Measurements from ENCODE around the gene KCTD5.
"Not testable (repeated sequence)": the region's sequence is repeated elsewhere in the genome, so short reads cannot be mapped to it uniquely, and the experiment has no call there.

The KCTD5 gene

DNA sequence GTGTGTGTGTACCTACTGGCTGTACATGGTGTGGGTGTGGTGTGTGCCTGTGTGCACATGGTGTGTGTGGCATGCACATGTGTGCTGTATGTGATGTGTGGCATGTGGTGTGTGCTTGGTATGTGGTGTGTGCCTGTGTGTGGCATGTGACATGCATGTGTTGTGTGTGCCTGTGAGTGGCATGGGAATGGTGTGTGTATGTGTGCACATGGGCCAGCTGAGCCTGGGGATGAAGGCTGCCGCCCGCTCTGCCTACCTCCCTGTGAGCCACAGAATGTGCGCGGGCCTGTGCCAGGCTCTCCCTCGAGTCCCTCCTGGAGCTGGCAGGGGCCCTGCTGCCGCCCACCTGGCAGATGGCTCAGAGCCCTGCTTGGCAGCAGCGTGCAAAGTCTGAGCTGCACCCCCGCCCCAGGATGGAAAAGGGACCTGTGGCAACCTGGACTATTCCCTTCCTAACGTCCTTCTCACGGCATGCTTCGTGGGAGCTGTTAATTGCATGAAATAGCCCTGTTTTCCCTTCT is 28.4 kb downstream of the KCTD5 start:
- DNase-seq: no peak

DNA sequence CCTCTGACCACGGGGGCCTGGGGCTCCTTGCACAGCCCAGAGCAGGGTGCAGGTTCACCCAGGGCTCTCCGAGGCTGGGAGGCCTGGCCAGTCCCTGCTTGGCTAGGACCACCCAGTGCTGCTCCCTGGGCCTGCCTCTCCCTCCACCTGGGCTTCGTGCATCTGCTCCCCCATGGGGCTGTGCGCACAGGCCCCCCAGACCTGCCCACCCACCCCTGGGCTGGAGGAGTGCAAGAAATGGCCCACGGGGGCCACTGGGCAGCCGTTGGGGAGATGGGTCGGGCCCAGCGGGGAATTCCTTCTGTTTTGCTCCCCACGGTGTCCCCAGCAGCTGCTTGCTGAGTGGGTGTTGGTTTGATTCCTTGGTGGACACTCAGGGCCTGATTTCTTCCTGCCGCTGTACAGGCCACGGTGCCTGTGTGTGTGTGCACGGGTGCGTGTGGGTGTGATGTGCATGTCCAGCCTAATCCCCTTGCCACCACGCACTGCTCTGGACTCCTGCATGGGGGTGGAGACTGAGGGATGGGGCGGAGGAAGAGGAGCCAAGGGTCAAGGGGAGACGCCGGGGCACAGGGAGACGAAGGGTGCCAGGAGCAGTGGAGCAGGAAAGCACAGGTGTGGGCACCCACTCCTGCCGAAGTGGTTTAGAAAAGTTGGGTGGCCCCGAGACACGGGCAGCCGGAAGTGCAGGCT is 29.2 kb downstream of the KCTD5 start:
- DNase-seq: no peak

DNA sequence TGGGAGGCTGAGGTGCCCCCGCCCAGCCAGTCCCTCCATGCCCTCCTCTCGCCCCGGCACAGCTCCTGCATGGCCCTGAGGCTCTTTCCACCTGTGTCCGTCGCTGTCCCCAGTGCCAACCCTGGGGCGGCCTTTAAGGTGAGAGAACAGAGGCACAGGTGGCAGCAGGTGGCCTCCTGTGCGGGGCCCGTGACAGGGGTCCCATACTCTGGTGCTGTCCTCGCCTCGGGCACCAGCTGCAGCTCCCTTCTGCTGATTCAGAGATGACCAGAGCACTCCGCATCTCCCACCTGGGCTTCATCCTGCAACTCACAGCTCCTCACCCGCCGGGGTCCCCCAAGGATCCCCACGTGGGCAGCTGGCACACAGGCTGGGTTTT is 29.7 kb downstream of the KCTD5 start:
- DNase-seq: no peak

DNA sequence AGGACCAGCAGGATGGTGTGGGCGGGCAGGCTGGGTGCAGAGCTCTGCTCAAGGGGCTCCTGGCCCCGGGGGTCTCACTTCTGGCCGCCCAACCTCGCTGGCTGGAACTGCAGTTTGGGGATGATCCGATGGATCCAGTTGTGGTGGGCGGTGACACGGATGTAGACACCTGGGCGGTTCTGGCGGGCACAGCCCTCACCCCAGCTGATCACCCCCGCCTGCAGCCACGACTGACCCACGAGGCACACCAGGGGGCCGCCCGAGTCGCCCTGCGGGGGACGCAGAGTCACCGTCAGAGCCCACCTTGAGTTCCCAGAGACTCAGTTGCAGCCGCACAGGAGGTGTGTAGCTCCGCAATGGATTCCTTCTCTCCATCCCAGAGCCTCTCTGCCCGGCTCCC is 30.2 kb downstream of the KCTD5 start:
- no peak for DNase-seq

DNA sequence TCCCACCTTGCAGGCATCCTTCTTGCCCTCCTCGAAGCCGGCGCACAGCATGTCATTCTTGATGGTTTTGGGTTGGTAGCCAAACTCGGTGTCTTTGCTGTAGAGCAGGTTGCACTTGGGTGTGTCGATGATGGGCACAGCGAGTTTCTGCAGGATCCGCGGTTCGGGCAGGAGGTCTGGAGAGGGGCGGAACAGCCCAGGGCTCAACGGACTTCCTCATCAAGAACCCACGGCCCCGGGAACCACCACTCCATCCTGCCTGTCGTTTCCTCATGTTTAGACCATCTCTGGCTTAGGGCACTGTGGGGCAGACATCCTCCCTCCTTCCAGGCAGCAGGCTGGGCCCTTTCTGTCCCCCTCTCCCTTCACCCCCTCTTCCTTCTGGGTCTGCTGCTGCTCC is 31.2 kb downstream of the KCTD5 start:
- no peak for DNase-seq

DNA sequence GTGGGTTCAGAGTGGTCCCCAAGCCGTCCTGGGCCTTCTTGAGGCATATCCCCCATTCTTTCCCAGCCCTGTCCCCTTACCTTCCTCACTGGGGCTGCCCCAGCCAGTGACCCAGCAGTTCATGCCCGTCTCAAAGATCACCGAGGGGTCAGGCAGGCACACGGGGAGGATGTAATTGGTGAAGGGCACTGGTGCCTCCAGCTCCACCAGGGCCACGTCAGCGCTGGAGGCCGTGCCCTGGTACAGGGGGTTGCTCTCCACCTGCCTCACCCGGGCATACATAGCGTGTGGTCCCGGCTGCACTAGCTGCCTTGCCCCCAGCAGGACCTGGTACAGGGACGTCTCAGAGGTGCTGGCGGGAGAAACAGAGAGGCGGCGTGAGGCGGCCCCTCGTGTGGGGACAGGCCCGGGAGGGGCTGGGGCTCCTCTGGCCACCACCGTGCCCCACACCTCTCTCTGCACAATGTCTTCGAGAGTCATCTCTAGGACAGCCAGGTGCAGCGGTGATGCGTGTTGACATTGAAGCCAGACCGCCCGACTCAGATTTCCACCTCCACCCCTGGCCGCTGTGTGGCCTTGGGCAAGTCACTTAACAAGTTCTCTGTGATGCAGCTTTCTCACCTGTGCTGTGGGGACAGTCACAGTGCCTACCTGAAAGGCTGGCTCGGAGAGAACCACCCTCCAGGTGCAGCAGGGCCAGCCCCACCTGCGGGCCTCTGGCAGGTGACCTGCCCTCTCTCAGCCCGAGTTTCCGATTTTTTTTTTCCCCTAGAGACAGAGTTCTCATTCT is 31.9 kb downstream of the KCTD5 start:
- DNase-seq: no peak

DNA sequence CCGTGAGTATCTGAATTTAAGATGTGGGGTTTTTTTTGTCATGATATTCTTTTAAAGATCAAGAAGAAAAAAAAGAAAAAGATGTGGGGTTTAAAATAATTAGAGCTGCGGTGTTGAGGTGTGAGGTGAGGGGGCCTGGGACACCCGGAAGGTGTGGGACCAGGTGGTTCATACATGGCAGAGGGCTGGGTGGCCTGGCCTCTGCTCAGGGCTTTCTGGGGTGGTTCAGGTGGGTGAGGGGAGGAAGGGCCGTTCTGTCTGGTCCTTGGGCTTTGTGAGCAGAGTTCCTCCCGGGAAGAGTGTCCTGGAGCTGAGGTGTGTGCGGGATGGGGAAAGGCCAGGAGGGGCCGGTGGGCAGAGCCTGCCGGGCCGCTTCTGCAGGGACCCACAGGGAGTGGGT is 32.7 kb downstream of the KCTD5 start:
- DNase-seq: no peak

DNA sequence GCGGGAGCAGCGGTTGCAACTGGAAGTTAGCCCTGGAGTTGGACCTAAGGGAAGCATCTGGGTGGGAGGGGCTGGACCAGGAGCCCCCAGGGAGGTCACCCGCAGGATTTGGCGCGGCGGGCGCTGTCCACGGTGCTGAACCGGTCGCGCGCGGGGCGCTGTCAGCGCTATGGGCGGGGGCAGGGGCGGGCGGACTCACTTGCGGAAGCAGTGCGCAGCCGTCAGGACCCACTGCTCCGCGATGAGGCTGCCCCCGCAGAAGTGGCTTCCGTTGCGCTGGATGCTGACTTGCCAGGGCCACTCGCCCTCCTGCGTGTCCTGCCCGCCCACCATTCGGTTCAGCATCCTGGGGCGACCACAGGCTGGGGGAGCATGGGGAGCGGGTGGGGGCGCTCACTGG is 33.2 kb downstream of the KCTD5 start:
- DNase-seq: no peak

DNA sequence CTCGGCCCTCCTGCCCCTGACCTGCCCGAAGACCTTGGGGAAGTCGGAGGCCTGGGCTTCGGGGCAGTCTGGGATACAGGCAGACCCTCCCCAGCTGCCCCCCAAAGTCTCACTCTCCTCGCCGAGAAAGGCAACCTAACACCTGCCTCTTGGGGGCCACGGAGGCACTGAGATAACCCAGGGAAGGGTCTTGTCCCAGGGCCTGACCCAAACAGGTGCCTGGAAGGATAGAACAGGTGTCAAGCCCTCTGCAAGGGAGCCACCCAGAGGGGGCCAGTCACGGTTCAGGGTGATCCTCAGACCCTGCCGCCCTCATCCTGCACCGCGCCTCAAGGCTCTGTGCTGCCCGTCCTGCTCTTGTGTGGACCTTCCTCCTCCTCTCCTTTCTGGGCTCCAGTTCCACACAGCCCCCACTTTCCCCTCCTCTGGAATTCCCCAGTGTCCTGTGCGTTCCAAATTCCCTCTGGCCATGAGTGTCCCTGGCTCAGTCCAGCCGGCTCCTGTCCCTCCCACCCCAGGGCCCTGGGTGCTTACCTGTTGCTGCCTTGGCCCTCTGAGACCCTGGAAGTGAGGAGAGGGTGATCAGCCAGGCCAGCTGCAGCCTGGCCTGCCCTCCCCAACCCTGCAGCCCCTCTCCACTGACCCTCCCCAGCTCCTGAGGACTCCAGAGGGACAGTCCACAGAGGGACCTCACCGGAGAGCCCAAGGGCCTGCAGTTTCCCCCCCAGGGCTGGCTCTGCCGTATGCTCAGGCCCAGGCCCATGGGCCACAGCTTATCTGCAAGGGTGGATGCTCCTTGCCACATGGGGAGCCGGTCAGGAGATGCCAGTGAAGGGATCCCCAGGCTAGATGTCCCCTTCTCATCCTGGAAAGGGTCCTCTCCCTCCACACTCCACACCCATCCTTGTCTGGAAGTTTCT is 33.9 kb downstream of the KCTD5 start:
- no peak for DNase-seq

DNA sequence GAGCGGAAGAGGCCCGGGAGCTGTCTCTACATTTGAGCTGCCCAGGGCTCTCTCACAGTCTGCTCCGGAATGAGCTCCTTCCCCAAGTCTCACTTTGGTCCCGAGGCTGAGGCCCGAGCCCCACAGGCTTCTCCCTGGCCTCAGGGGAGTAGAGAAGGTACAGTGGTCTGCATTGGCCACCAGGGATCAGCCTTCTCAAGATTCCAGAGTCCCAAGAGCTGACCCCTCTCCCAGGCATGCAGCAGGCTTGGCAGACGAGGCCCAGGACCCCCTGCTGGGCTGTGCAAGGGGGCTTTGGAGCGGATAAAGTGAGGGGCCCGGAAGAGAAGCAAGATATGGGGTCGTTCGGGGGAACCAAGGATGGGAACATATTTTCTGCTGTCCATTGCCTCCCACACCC is 34.6 kb downstream of the KCTD5 start:
- DNase-seq: no peak

DNA sequence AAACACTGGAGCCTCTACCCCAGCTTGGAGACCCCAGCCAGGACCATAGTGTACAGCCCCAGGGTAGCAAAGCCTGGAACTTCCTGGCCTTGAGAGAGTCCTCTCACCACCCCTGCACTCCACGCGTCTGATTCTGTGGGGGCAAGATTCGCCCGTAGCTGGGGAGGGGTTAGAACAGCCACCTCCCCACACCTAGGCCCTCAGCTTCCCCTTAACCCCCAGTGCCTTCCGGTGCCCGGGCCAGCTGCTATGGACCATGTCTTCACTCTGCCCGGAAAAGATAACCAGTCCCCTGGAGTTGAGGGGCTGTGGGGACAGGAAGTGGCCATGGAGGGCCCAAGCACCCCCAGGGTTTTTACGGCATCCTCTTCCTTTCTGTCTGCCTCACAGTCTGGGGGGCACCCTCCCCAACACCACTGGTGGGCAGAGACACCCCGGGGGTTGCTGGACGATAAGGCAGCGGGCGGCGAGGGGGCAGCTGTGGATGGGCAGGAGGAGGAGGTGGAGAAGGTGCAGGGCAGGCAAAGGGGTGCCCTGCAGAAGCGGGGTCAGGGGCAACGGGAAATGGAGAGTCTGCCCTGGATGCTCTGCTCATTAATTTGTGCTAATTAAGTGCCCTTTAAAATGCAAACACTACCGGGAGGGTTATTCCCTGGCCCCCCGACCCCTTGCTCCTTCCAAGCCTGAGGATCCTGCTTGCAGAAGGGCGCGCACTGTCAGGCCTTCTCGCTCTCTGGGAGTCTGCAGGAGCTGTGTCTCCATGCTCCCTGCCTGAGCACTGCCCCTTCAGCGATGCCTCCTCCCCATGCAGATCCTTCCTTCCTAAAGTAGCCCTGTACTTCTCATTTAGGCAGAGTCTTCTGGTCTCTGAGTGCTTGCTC is 35.3 kb downstream of the KCTD5 start:
- no peak for DNase-seq

DNA sequence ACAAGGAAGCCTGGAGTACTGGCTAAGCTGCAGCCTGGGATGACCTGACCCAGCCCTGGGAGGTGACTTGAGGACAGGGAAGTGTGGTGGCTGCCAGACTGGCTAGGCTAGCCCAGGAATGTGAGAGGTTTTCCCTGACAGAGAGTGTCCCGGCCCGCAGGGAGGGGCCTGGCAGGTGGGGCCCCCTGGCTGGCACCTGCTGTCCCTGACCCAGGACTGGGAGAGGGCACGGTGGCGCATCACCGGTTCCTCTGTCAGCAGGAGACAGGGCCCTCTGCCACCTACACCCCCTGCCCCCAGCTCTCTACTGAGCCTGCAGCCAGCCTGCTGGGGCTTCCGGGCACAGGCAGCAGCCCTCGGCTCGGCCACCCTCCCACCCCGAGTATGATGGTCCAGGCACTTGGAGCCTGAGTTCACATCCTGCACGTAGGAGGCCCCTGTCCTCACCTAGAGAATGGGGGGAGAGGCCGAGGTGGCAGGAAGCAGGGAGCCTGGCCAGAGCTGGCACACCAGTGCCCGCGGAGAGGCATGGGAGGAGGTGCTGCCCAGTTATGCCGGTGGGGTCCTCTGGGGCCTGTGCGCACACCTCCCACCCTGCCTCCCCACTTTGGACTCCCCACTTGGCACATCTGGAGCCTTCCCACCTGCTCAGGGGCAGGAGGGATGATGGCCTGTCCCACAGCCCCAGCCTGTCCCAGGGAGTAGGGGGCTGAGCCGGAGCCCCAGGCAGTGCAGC is 37.2 kb downstream of the KCTD5 start:
- no peak for DNase-seq

DNA sequence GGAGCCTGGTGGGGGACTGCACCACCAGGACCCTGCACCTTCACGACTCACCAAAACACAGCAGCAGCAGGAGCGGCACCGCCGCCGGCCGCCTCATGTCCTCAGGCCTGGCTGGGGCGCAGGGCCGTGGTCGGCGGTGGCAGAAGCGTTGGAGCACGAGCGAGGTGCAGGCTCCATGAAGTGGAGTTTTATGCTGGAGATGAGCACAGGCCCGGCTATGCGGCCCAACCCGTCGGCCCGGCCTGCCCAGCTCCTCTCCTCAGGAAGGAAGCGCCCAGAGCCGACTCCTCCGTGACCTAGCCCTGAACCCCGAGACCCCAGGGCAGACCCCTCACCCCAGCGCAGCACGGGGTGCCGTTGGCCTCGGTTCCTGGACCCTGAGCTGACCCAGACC is 37.7 kb downstream of the KCTD5 start, which contains the start of gene PRSS27:
TSS of gene PRSS27 (minus strand) at position 161 of the 394 bp plus-strand sequence. CDS start at position 97, 64 bp downstream.
- no peak for DNase-seq

DNA sequence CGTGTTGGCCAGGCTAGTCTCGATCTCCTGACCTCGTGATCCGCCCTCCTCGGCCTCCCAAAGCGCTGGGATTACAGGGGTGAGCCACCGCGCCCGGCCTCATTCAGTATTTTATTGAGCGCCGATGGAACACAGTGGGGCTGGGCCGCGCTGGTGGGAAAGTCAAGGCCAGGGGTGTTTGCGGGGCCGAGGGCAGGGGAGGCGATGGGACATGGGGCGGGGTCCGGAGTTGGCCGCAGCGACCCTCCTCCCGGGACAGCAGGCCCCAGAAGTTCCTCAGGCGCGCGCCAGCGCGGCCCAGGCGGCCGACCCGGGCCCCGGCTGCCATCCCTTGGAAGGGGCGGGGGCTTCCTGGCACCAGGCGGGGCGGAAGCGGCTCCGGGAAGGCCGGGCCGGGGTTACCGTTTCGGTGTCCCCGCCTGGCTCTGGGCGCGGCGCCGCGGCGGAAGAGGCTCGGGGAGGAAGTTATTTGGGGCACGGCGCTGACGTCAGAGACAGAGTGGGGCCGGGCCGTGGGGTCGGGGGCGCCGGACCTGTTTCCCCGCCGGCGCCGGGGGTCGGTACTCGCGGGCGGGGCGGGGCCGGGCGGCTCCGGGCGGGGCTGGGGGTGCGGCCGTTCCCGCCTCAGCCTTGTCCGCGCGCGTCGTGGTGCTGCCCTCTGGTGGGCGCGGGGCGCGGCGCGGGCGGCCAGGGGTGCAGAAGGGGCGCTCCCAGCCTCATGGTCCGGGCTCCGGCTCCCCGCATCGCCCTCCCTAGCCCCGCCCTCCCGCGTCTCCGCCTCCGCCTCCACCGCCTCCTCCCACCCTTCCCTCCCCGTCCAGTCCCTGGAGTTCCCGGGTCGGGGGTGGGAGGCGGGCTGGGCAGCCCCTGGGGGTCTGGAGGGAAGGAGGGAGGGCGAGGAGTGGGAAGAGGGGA is 38.7 kb downstream of the KCTD5 start:
- DNase-seq: peak; percentile 86

DNA sequence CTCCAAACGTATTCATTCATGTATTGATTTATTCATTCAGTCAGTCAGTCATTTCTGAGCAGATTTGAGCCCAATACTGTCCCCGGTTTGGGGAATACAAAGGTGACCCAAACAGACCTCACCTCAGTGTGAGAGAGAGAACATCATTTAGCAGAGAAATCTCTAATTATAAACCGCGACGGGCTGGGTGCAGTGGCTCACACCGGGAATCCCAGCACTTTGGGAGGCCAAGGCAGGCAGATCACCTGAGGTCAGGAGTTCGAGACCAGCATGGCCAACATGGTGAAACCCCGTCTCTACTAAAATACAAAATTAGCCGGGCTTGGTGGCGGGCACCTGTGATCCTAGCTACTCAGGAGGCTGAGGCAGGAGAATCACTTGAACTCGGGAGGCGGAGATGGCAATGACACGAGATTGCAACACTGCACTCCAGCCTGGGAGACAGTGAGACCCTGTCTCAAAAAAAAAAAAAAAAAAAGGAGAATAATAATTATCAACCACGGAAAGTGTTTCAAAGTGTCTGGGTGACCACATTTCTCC is 39.4 kb downstream of the KCTD5 start:
- not testable (repeated sequence) for DNase-seq

DNA sequence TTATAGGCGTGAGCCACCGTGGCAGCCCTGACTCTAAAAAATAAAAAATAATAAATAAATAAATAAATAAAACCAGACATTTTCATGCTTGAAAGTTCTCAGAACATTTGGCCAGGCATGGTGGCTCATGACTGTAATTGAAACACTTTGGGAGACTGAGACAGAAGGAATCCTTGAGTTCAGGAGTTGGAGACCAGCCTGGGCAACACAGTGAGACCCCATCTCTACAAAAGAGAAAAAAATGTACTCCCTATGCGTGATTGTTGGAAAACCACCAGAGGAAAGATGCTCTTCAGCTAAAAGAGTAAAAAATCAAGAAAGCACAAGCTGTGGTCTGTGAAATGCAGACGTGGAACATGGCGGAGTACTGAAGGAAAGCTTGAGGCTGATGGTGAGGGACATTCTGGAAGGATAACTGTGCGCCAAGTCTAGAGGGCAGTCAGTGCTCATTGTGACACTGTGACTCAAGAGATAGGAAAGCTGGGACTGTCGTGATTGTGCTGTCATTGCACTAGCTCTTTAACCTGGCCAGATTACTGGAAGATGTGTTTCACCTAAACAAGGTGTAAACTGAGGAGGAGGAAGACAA is 41.9 kb downstream of the KCTD5 start:
- DNase-seq: no peak

DNA sequence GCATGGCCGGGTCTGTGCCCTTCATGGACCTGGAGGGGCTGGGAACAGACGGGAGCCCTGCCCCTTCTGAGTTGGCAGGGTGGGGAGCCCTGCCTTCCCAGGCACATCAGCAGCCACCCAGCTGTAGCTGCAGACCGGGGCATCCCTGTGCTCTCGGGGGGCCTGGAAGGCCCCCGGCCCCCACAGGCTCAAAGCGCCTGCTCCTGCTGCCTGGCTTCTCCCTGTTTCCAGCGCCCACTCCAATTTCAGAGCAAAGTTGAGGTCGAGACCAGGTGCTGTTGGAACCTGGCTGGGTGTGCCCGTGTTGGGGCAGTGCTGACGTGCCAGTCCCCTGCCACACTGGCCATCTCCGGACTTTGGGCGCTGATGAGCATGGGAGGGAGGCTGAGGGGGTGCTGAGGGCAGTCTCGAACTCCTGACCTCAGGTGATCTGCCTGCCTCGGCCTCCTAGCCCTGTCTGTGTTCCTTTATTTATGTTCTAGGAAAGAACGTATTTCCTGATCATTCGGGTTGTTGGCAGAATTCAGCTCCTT is 42.6 kb downstream of the KCTD5 start:
- no peak for DNase-seq

DNA sequence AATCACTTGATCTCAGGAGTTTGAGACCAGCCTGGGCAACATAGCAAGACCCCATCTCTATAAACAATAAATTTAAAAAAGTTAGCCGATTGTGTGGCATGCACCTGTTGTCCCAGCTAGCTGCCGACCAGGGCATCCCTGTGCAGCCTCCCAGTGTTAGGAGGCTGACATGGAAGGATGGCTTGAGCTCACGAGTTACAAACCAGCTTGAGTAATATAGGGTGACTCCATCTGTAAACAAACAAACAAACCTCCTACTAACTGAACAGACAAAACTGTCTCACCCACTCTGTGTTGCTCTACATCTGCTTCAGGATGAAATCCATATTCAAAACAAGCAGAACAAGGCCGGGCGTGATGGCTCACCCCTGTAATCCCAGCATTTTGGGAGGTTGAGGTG is 44.6 kb downstream of the KCTD5 start:
- DNase-seq: no peak

DNA sequence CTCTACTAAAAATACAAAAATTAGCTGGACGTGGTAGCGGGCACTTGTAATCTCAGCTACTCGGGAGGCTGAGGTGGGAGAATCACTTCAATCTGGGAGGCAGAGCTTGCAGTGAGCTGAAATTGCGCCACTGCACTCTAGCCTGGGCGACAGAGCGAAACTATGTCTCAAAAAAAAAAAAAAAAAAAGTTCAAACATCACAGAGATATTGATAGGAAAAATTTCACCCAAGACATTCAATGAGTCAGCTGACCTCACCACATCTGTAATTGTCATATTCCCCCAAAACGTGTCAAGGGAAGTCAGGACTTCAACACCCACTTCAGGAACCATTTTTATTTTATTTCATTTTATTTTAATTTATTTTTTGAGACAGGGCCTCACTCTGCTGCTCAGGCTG is 45.7 kb downstream of the KCTD5 start:
- DNase-seq: no peak
